ENCODE data around the gene MRPL21.

The MRPL21 gene

GRCh38 chr11:68903288-68904247 is at the start of gene MRPL21, which contains the start of gene IGHMBP2:
Gene MRPL21, minus strand, starts transcription at chr11:68903832. Its CDS starts 22 bp downstream, at chr11:68903810.
Gene IGHMBP2, plus strand, starts transcription at chr11:68903891. Its CDS starts 62 bp downstream, at chr11:68903953.
- peak; percentile 49 to 55 for DNase-seq

DNA sequence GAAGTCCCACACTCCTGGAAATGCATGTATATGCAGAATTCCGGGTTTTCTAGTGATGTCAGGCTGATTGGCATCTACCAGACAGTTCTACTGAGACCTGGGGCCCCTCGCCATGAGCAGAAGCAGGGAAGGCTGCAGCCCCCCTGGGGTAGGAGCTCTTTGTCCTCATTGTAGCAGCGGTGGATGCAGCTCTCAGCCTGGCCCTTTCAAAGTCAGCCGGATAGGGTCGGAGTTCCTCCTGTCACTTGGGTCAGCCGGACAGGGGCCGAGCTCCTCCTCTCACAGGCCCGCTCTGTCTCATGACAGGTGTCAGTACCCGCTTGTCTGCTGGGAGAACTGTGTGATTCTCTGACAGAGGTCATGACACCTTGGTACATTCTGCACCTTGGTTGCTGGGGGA is 47.1 kb upstream of the MRPL21 start:
- DNase-seq = no peak

DNA sequence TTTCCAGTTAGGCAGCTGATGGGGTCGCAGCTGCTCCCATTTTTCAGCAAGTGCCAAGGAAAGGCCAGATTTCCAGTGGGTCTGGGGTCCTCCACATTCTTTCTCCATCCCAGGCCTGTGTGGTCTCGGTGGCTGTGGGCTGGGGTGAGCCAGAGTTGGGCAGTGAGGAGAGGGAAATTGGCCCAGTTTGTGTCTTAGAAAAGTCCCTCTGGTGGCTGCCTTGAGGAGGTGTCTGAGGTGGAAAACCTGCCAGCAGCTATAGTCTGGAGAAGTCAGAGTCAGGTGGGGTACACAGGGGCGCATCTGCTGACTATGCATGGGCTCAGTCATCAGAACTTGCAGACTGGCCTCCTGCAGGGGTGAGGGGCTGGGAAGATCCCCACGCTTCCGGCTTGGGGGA is 46.6 kb upstream of the MRPL21 start:
- peak; percentile 18 to 24 for DNase-seq

- DNase-seq = no peak
These were observed 45.3 kb upstream of the MRPL21 start for GRCh38 chr11:68948935-68949334.

- DNase-seq = no peak
These were observed 44.9 kb upstream of the MRPL21 start for GRCh38 chr11:68948496-68948895.

DNA sequence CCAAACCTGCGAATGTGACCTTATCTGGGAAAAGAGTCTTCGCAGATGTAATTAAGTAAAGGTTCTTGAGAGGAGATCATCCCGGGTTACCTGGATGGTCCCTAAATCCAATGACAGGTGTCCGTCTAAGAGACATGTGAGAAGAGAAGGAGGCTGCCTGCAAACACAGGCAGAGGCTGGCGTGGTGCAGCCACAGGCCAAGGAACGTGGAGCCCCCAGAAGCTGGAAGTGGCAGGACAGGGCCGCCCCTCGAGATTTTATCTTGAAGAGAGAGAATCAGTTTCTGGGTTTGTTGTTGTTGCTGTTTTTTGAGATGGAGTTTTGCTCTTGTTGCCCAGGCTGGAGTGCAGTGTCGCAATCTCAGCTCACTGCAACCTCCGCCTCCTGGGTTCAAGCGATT is 43.5 kb upstream of the MRPL21 start:
- DNase-seq = no peak

- DNase-seq = no peak
These were observed 42.9 kb upstream of the MRPL21 start for GRCh38 chr11:68946416-68947090.

DNA sequence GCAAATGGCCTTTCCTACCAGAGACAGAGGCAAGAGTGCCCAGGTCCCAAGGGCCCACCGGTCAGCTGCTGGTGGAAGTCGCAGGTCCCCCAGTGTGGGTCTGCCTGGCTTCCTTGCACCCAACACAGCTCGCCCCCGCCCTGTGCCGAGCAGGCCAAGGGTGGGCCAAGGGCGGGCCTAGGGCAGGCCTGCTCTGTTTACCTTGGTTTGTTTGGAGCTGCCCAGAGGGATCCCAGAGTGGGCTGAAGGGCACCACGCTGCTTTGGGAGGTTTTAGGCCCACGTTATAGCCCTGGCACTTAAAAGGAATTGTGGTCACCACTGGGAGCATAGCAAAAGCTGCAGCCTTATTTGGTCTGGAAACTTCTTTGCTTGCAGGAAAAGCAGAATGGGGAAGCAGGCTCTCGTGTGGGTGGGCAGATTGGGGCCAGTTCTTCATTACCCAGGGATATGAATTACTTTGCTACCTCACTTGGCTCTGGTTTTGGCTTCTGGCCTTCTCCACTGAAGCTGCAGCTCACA is 39.2 kb upstream of the MRPL21 start:
- DNase-seq = no peak

DNA sequence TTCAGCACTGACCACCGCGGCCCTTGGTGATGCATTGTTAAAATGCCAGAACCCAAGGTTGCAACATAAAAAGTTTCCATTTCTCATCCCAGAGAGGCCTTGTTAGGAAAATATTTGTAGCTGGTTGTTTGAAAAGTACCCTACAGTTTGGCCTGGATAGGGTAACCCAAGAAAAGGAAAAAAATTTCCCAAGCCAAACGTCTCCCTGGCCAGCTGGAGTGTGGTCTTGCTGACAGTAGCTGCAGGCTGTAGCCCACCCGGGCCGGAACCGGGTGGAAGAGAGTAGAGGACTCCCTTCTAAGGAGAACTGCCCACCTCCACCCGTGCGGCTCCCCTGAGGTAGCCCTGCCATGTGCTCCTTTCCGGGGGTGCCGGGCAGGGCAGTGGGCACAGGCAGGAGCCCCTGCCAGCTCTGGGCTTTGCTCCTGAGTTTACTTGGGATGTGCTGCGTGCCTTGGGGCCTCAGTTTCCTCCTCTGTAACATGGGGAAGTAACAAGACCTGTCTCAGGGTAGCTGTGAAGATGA is 38.5 kb upstream of the MRPL21 start:
- no peak for DNase-seq

- DNase-seq = no peak
These were observed 37.9 kb upstream of the MRPL21 start for GRCh38 chr11:68941324-68942094.

GRCh38 chr11:68940651-68941323 is 37.2 kb upstream of the MRPL21 start:
- DNase-seq = no peak

DNA sequence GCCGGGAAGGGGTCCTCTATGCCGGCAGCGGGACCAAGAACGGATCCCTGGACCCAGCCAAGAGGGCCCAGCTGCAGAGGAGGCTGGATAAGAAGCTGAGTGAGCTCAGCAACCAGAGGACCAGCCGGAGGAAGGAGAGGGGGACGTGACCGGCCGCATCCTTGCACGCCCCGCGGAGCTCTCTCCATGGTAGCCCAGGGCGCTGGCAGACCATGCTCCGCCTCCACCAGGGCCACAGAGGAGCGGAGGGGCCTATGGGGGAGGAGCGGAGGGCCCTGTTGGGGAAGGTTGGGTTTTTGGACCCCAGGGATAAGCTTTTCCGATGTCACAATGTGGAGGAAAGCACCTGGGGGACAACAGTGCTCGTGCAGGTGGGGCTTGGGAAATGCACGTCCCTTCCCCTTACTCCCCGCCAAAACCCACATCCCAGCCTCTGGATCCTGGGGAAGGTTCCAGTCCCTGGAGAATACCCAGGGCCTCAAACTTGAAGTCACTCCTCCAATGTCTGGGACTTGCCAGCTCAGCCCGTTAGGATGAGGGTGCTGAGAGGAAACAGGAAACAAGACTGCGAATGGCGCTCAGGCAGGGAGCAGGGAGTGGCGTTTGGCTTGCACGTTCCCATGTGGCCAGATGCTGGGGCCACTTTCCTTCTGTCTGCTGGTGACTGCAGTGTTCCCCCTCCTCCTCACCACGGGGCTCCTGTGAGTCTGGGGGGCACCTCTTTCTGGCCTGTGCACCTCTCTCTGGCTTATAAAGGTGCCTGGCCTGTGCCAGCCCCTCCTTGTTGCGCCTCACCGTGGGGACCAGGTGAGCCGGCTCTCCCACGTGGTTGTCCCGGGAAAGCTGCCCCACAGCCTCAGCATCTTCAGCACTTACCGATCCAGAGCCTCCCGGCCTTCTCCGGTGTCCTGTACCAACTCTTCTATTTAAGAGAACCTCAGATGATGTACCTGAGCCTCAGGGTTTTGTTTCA is 36.2 kb upstream of the MRPL21 start:
- no peak for DNase-seq

GRCh38 chr11:68938816-68939582 is 35.4 kb upstream of the MRPL21 start:
- no peak for DNase-seq

GRCh38 chr11:68938088-68938487 is 34.5 kb upstream of the MRPL21 start:
- DNase-seq = no peak

GRCh38 chr11:68936676-68937620 is 33.3 kb upstream of the MRPL21 start:
- DNase-seq = no peak

DNA sequence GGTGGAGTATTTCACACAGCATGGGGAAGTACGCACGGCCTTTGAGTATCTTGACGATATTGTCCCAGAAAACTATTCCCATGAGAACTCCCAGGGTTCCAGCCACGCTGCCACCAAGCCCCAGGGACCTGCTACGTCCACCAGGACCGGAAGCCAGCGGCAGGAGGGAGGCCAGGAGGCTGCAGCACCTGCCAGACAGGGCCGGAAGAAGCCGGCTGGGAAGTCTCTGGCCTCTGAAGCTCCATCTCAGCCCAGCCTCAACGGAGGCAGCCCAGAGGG is 32.7 kb upstream of the MRPL21 start:
- DNase-seq = no peak

DNA sequence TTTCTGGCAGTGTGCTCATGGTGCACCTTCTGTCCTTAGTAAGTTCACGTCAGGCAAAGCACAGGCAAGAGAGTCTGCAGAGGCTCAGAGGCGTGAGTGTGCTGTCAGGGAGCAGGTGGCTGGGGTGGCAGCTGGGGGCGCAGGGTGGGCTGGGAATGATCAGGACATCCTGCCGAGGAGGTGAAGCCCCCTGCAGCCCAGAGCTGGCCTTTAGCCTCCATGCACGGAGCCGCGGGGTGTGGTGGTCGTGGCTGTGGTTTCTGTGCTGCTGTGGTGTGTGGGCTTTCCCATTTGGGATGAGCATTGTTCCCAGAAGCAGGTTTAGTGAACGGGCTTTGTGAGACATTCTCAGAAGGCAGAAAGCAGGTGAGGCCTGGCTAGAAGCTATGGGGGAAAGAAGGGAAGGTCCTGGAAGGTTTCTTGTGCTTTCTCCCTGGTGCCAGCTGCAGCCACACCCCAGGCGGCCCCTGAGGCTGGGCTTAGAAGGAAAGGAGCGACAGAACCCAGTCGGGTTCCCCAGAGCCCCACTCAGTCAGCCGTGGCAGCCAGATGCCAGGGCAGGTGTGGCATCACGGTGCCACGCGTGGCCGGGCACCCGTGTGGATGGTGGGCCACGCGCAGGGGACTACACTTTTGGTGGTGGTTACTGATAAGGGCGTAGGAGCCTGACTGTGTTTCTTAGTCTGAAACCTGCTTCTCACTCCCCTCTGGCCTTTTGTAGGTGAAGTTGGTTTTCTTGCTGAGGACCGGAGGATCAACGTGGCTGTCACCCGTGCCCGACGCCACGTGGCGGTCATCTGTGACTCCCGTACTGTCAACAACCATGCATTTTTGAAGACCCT is 32.1 kb upstream of the MRPL21 start:
- DNase-seq = no peak

GRCh38 chr11:68935066-68935465 is 31.4 kb upstream of the MRPL21 start:
- DNase-seq = no peak

Data from AML-193 (cell line).